Astrocyte (in vitro differentiated cells and primary cell): Measurements from ENCODE around the gene PDE1A. TPM values are rescaled to one million over a fixed set of nuclear protein-coding genes. Genes with fewer than 3 reads are reported as not detected.

Experiments used
- DNase-seq: peaks from one replicate; pipeline ENCODE4 v3.0.0-alpha.2; 2010; ENCODE audit warnings: low read depth
- FAIRE-seq: peaks from 2 replicates; lab custom pipeline; 2011; peaks lifted over from hg19 to GRCh38; lab: Jason Lieb, UNC
- H2AFZ ChIP-seq: 2 replicates; pipeline ENCODE4 v1.6.0; 2012; ENCODE audit warnings: low read depth, low read length, inconsistent platforms
- H3K27ac ChIP-seq: 2 replicates; pipeline ENCODE4 v1.5.1; 2011; ENCODE audit warnings: low read depth, low read length, inconsistent platforms
- H3K27me3 ChIP-seq: 2 replicates; pipeline ENCODE4 v1.6.0; 2011; ENCODE audit warnings: low read length, inconsistent platforms; ENCODE audit not compliant: insufficient read depth
- H3K36me3 ChIP-seq: 2 replicates; pipeline ENCODE4 v1.5.1; 2011; ENCODE audit warnings: low read length, inconsistent platforms; ENCODE audit not compliant: insufficient read depth
- H3K4me1 ChIP-seq: 2 replicates; pipeline ENCODE4 v1.5.1; 2011; ENCODE audit warnings: low read length, inconsistent platforms; ENCODE audit not compliant: insufficient read depth
- H3K4me2 ChIP-seq: 2 replicates; pipeline ENCODE4 v1.6.0; 2012; ENCODE audit warnings: low read length, inconsistent platforms
- H3K4me3 ChIP-seq: 2 replicates; pipeline ENCODE4 v1.5.1; 2011; ENCODE audit warnings: low read depth, mild to moderate bottlenecking, low read length, inconsistent platforms; ENCODE audit not compliant: insufficient read depth
- H3K79me2 ChIP-seq: 2 replicates; pipeline ENCODE4 v1.6.0; 2012; ENCODE audit warnings: mild to moderate bottlenecking, low read length, inconsistent platforms; ENCODE audit not compliant: insufficient read depth
- H3K9ac ChIP-seq: 2 replicates; pipeline ENCODE4 v1.6.0; 2012; ENCODE audit warnings: mild to moderate bottlenecking, low read length, inconsistent platforms
- H3K9me3 ChIP-seq: 2 replicates; pipeline ENCODE4 v1.5.1; 2012; ENCODE audit warnings: low read depth, mild to moderate bottlenecking, low read length, inconsistent platforms; ENCODE audit not compliant: insufficient read depth
- H4K20me1 ChIP-seq: 2 replicates; pipeline ENCODE4 v1.6.0; 2012; ENCODE audit warnings: low read length, inconsistent platforms; ENCODE audit not compliant: insufficient read depth
- H3K27ac Mint-ChIP-seq: one replicate; pipeline ENCODE4 v1.8.0; 2021; ENCODE audit warnings: mild to moderate bottlenecking, mixed read lengths; ENCODE audit not compliant: unreplicated experiment
- H3K27me3 Mint-ChIP-seq: one replicate; pipeline ENCODE4 v1.8.0; 2021; ENCODE audit warnings: low read depth, mixed read lengths; ENCODE audit not compliant: unreplicated experiment
- H3K36me3 Mint-ChIP-seq: one replicate; pipeline ENCODE4 v1.8.0; 2021; ENCODE audit warnings: low read depth, mixed read lengths; ENCODE audit not compliant: unreplicated experiment
- H3K4me1 Mint-ChIP-seq: one replicate; pipeline ENCODE4 v1.8.0; 2021; ENCODE audit warnings: low read depth, mixed read lengths; ENCODE audit not compliant: unreplicated experiment
- H3K4me3 Mint-ChIP-seq: one replicate; pipeline ENCODE4 v1.8.0; 2021; ENCODE audit warnings: mild to moderate bottlenecking, moderate library complexity, mixed read lengths; ENCODE audit not compliant: unreplicated experiment
- H3K9me3 Mint-ChIP-seq: one replicate; pipeline ENCODE4 v1.8.0; 2021; ENCODE audit warnings: mild to moderate bottlenecking, mixed read lengths; ENCODE audit not compliant: unreplicated experiment
- EZH2 ChIP-seq: IDR thresholded peaks from 2 replicates; pipeline ENCODE4 v1.6.1; 2012; ENCODE audit warnings: mild to moderate bottlenecking, low read length, inconsistent platforms; ENCODE audit not compliant: insufficient read depth
- total RNA-seq: library from RNA; stranded (reverse); gene quantifications from 2 replicates; pipeline ENCODE4 v1.2.1, GENCODE V29; 2021
- TF ChIP-seq, protein P1 (sequence below): IDR thresholded peaks from 2 replicates; pipeline ENCODE4 v1.5.1; 2011; ENCODE audit warnings: low read depth, mild to moderate bottlenecking, inconsistent platforms, low read length, moderate library complexity; ENCODE audit not compliant: insufficient read depth

PDE1A gene
- total RNA-seq, 1 donor from 2014 or later: 0.32 TPM

DNA sequence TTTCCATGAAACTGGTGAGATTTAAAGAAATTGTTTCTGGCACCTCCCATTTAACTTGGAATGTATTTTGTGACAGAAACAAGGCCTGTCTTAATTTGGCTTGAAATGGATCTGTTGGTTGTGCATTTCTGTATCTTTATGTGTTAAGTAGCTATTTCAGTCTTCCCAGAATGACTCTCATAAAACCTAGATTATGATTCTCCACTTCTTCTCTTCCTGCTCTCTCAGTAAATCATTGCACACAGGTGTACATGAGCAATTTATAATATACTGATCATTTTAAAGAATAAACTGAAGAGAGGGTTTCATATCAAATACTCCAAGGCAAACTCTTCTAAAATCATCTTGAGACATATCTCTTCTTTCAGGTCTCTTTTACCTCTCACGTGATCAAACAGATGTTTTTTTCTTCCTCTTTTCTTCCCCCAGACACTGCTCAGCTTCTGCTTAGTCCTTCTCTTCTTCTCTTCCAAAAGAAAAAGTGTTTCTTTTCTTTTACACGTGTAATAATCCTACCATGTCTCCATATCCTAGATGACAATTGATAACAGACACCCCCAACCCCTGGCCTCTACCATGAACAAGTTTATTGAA lies 329.2 kb downstream of the PDE1A start:
- Histone ChIP-seq H3K4me2 (no peak overlapping the region), H4K20me1 (no peaks in the 10 kb centered on the region), H3K4me3 (no peak overlapping the region), H3K9ac (no peak overlapping the region), H2AFZ (no peak overlapping the region), H3K79me2 (no peaks in the 10 kb centered on the region), H3K36me3 (no peaks in the 10 kb centered on the region), H3K9me3 (no peaks in the 10 kb centered on the region), H3K27me3 (no peaks in the 10 kb centered on the region), H3K4me1 (no peaks in the 10 kb centered on the region), H3K27ac (no peak overlapping the region)
- Mint-ChIP-seq H3K4me3 (no peak overlapping the region), H3K4me1 (no peaks in the 10 kb centered on the region), H3K27me3 (no peaks in the 10 kb centered on the region), H3K9me3 (peaks cover 6% of the 10 kb centered on the region), H3K36me3 (no peaks in the 10 kb centered on the region), H3K27ac (no peak overlapping the region)
- no peak for FAIRE-seq
- TF ChIP-seq, protein P1, sequence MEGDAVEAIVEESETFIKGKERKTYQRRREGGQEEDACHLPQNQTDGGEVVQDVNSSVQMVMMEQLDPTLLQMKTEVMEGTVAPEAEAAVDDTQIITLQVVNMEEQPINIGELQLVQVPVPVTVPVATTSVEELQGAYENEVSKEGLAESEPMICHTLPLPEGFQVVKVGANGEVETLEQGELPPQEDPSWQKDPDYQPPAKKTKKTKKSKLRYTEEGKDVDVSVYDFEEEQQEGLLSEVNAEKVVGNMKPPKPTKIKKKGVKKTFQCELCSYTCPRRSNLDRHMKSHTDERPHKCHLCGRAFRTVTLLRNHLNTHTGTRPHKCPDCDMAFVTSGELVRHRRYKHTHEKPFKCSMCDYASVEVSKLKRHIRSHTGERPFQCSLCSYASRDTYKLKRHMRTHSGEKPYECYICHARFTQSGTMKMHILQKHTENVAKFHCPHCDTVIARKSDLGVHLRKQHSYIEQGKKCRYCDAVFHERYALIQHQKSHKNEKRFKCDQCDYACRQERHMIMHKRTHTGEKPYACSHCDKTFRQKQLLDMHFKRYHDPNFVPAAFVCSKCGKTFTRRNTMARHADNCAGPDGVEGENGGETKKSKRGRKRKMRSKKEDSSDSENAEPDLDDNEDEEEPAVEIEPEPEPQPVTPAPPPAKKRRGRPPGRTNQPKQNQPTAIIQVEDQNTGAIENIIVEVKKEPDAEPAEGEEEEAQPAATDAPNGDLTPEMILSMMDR: no peak
- no peak for TF ChIP-seq EZH2
- no peak for DNase-seq

- no peaks in the 10 kb centered on the region for H3K36me3 Mint-ChIP-seq
- no peaks in the 10 kb centered on the region for H3K79me2 ChIP-seq
- TF ChIP-seq, protein P1: no peak
- no peak for TF ChIP-seq EZH2
These were observed 336.4 kb downstream of the PDE1A start for GRCh38 chr2:182090486-182090885.

More at GRCh38 chr2:182090486-182090885, 336.4 kb downstream of the PDE1A start:
- Mint-ChIP-seq H3K9me3 (peaks cover 6% of the 10 kb centered on the region), H3K27me3 (no peaks in the 10 kb centered on the region), H3K4me1 (peaks cover 2% of the 10 kb centered on the region), H3K27ac (no peak overlapping the region), H3K4me3 (no peak overlapping the region)
- no peak for DNase-seq
- no peak overlapping the region for H3K9ac ChIP-seq
- no peak overlapping the region for H3K4me2 ChIP-seq
- H3K9me3 ChIP-seq: no peaks in the 10 kb centered on the region
- H4K20me1 ChIP-seq: no peaks in the 10 kb centered on the region
- FAIRE-seq: no peak
- no peak overlapping the region for H3K27ac ChIP-seq
- H3K4me3 ChIP-seq: no peak overlapping the region
- no peaks in the 10 kb centered on the region for H3K27me3 ChIP-seq
- H3K4me1 ChIP-seq: no peaks in the 10 kb centered on the region
- no peaks in the 10 kb centered on the region for H3K36me3 ChIP-seq
- no peak overlapping the region for H2AFZ ChIP-seq
